Tibial artery (tissue), 4 donors: ENCODE results near the gene AFF3.

Experiments
- DNase-seq, 2 donors: peaks; one replicate each; pipeline ENCODE4 v3.0.0-alpha.2; 2019
- H3K27ac ChIP-seq, 2 donors: fragments of 200-600 bp; sonication (generic) in 1 of 2; 1 replicate in 1 of 2; 2 replicates in 1 of 2; pipeline ENCODE4 v1.5.1; 2018 to 2019; ENCODE audit warnings: mild to moderate bottlenecking in 1 of 2
- H3K27me3 ChIP-seq, 2 donors: fragments of 200-600 bp; sonication (generic) in 1 of 2; one replicate each; pipeline versions ENCODE4 v1.5.1 to v1.6.0; 2016 to 2019
- H3K36me3 ChIP-seq, 3 donors: fragments of 200-600 bp; sonication (generic) in 2 of 3; one replicate each; pipeline ENCODE4 v1.5.1; 2016 to 2019; ENCODE audit warnings: mild to moderate bottlenecking in 2 of 3
- H3K4me1 ChIP-seq, 4 donors: fragments of 200-600 bp; sonication (generic) in 2 of 4; 1 replicate in 3 of 4; 2 replicates in 1 of 4; pipeline ENCODE4 v1.5.1; 2016 to 2019
- H3K4me3 ChIP-seq, 2 donors: fragments of 200-600 bp; sonication (generic) in 1 of 2; 1 replicate in 1 of 2; 2 replicates in 1 of 2; pipeline ENCODE4 v1.5.1; 2018 to 2019; ENCODE audit warnings: mild to moderate bottlenecking in 2 of 2
- H3K9me3 ChIP-seq, 3 donors: fragments of 200-600 bp; sonication (generic) in 1 of 3; one replicate each; pipeline ENCODE4 v1.5.1; 2016 to 2019
- CTCF ChIP-seq, 2 experiments: fragments of 200-600 bp in 1 of 2; fragments of 450-650 bp in 1 of 2; IDR thresholded peaks; one replicate each; pipeline ENCODE4 v1.5.1; 2017 to 2019; ENCODE audit warnings: antibody characterized with exemption in 2 of 2, mild to moderate bottlenecking in 1 of 2, moderate library complexity in 1 of 2
- intact Hi-C: fragments of 100-400 bp; cut with DNase I; formaldehyde crosslinking; loops from one replicate; pipeline ENCODE4 v1.15.0; 2023; ENCODE audit warnings: low total_unique reads

The AFF3 gene

GRCh38 chr2:99700482-99701398, 441.6 kb downstream of the AFF3 start:
- Histone ChIP-seq H3K27ac (peak overlapping the region in 1 of 2 donors; percentile 16), H3K9me3 (no peaks in the 10 kb centered on the region), H3K4me3 (no peak overlapping the region), H3K36me3 (no peaks in the 10 kb centered on the region), H3K27me3 (no peaks in the 10 kb centered on the region), H3K4me1 (peaks cover 0 to 51% (median 16%) of the 10 kb centered on the region in 4 donors)
- intact Hi-C loops = no loop called here
- TF ChIP-seq CTCF (IDR thresholded peaks at IDR 0.05) = no peak
- no peak for DNase-seq

GRCh38 chr2:99698896-99699295, 443.5 kb downstream of the AFF3 start:
- Histone ChIP-seq H3K4me3 (no peak overlapping the region), H3K27ac (no peak overlapping the region), H3K36me3 (no peaks in the 10 kb centered on the region), H3K9me3 (no peaks in the 10 kb centered on the region), H3K4me1 (peaks cover 0 to 51% (median 16%) of the 10 kb centered on the region in 4 donors), H3K27me3 (no peaks in the 10 kb centered on the region)
- DNase-seq = no peak
- TF ChIP-seq CTCF (IDR thresholded peaks at IDR 0.05) = no peak
- intact Hi-C loops = no loop called here

GRCh38 chr2:99697811-99698568, 444.4 kb downstream of the AFF3 start:
- H3K27ac ChIP-seq = no peak overlapping the region
- no peak for TF ChIP-seq CTCF (IDR thresholded peaks at IDR 0.05)
- intact Hi-C loops = no loop called here

GRCh38 chr2:99695944-99696253, 446.5 kb downstream of the AFF3 start:
- intact Hi-C loops = no loop called here

More at GRCh38 chr2:99697811-99698568, 444.4 kb downstream of the AFF3 start:
- Histone ChIP-seq H3K36me3 (no peaks in the 10 kb centered on the region), H3K4me1 (peaks cover 0 to 47% (median 16%) of the 10 kb centered on the region in 4 donors), H3K4me3 (no peak overlapping the region), H3K9me3 (no peaks in the 10 kb centered on the region), H3K27me3 (no peaks in the 10 kb centered on the region)
- peak; percentile 70 for DNase-seq

More at GRCh38 chr2:99695944-99696253, 446.5 kb downstream of the AFF3 start:
- H3K4me1 ChIP-seq = peaks cover 0 to 39% (median 16%) of the 10 kb centered on the region in 4 donors
- H3K27ac ChIP-seq = no peak overlapping the region
- no peak for TF ChIP-seq CTCF (IDR thresholded peaks at IDR 0.05)
- H3K4me3 ChIP-seq = no peak overlapping the region
- H3K27me3 ChIP-seq = no peaks in the 10 kb centered on the region
- DNase-seq = no peak
- no peaks in the 10 kb centered on the region for H3K9me3 ChIP-seq
- no peaks in the 10 kb centered on the region for H3K36me3 ChIP-seq
